HEK293T (cell line): ENCODE data around the gene PRPF19.

ENCODE experiments used
- ELF4 ChIP-seq: fragments of 450-650 bp; IDR thresholded peaks from 2 replicates; pipeline ENCODE4 v1.6.1; 2017; ENCODE audit warnings: antibody characterized with exemption
- TARDBP ChIP-seq: fragments of 450-650 bp; IDR thresholded peaks from 2 replicates; pipeline ENCODE4 v1.6.1; 2016

- TF ChIP-seq ELF4 (no peak), TARDBP (no peak)
Measured at GRCh38 chr11:60869451-60869825, 36.9 kb downstream of the PRPF19 start.
